ENCODE results near the gene TMEM201.

TMEM201 gene

GRCh38 chr1:9626201-9626608 lies 37.5 kb downstream of the TMEM201 start:
- no peak for DNase-seq (ENCODE audit: low read depth)
- in situ Hi-C loops (cut with HindIII; ENCODE audit: low sequenced_read_pairs) = loop anchor here (25.0 kb wide), 1 partner anchor 186 kb away; the partner anchor contains the start of gene CLSTN1
- no peak for TF ChIP-seq CTCF (IDR thresholded peaks at IDR 0.05; ENCODE audit: low read depth, low read length, missing control alignments)
- H3K4me3 ChIP-seq (ENCODE audit: low read depth, low read length) = no peak overlapping the region

- TF ChIP-seq CTCF (IDR thresholded peaks at IDR 0.05; ENCODE audit: low read depth, low read length, missing control alignments) = no peak
- H3K4me3 ChIP-seq (ENCODE audit: low read depth, low read length) = no peak overlapping the region
- in situ Hi-C loops (cut with HindIII; ENCODE audit: low sequenced_read_pairs) = loop anchor here (25.0 kb wide), 1 partner anchor 184 kb away; the partner anchor contains the start of gene CLSTN1
- no peak for DNase-seq (ENCODE audit: low read depth)
Measured at GRCh38 chr1:9628541-9629444, 40.1 kb downstream of the TMEM201 start.

GRCh38 chr1:9629445-9630201 lies 40.9 kb downstream of the TMEM201 start:
- no peak overlapping the region for H3K4me3 ChIP-seq (ENCODE audit: low read depth, low read length)
- TF ChIP-seq CTCF (IDR thresholded peaks at IDR 0.05; ENCODE audit: low read depth, low read length, missing control alignments) = no peak
- DNase-seq (ENCODE audit: low read depth) = no peak
- in situ Hi-C loops (cut with HindIII; ENCODE audit: low sequenced_read_pairs) = loop anchor here (25.0 kb wide), 1 partner anchor 183 kb away; the partner anchor contains the start of gene CLSTN1

- in situ Hi-C loops (cut with HindIII; ENCODE audit: low sequenced_read_pairs) = loop anchor here (25.0 kb wide), 1 partner anchor 182 kb away; the partner anchor contains the start of gene CLSTN1
- no peak for TF ChIP-seq CTCF (IDR thresholded peaks at IDR 0.05; ENCODE audit: low read depth, low read length, missing control alignments)
- DNase-seq (ENCODE audit: low read depth) = no peak
- H3K4me3 ChIP-seq (ENCODE audit: low read depth, low read length) = no peak overlapping the region
Measured at GRCh38 chr1:9630331-9631111, 41.8 kb downstream of the TMEM201 start.

GRCh38 chr1:9631613-9632012 lies 42.9 kb downstream of the TMEM201 start:
- no peak overlapping the region for H3K4me3 ChIP-seq (ENCODE audit: low read depth, low read length)
- TF ChIP-seq CTCF (IDR thresholded peaks at IDR 0.05; ENCODE audit: low read depth, low read length, missing control alignments) = no peak
- in situ Hi-C loops (cut with HindIII; ENCODE audit: low sequenced_read_pairs) = loop anchor here (25.0 kb wide), 1 partner anchor 181 kb away; the partner anchor contains the start of gene CLSTN1
- DNase-seq (ENCODE audit: low read depth) = no peak

All from astrocyte of the cerebellum (primary cell).